OCI-LY7 (cell line): ENCODE data around the gene CHCHD5.

Experiments used
- CTCF ChIP-seq: fragments of 200-600 bp; sonication (generic); conservative IDR thresholded peaks from 2 replicates; pipeline ENCODE4 v1.5.1; 2014; ENCODE audit warnings: mild to moderate bottlenecking, antibody characterized with exemption, low read length, moderate library complexity, mixed read lengths
- EZH2phosphoT487 ChIP-seq: fragments of 200-600 bp; sonication (generic); IDR thresholded peaks from 2 replicates; pipeline ENCODE4 v1.6.1; 2018; ENCODE audit warnings: low read depth, borderline replicate concordance, mild to moderate bottlenecking, mixed run types, antibody characterized with exemption, low read length, moderate library complexity, mixed read lengths

- TF ChIP-seq CTCF (no peak), EZH2phosphoT487 (no peak)
Observed at GRCh38 chr2:112634874-112635157, 50.4 kb downstream of the CHCHD5 start.
